Neural progenitor cell (in vitro differentiated cells): ENCODE results near the gene OTUD5. TPM values are rescaled to one million over a fixed set of nuclear protein-coding genes. Genes with fewer than 3 reads are reported as not detected.

Source experiments
- DNase-seq: peaks from one replicate; pipeline ENCODE4 v3.0.0-alpha.2; 2016; ENCODE audit warnings: low spot score
- H2AFZ ChIP-seq: fragments of 200-600 bp; sonication (generic); replicated peaks from 2 replicates; pipeline ENCODE4 v1.6.1; 2016; ENCODE audit warnings: antibody characterized with exemption
- H3F3A ChIP-seq: fragments of 200-600 bp; sonication (generic); 2 replicates; pipeline ENCODE4 v1.6.1; 2016; ENCODE audit warnings: antibody characterized with exemption, low read depth
- H3K27ac ChIP-seq: fragments of 200-600 bp; sonication (generic); 2 replicates; pipeline ENCODE4 v1.5.1; 2016; ENCODE audit warnings: mild to moderate bottlenecking
- H3K27me3 ChIP-seq: fragments of 200-600 bp; sonication (generic); 2 replicates; pipeline ENCODE4 v1.6.1; 2016; ENCODE audit warnings: mild to moderate bottlenecking, moderate library complexity
- H3K36me3 ChIP-seq: fragments of 200-600 bp; sonication (generic); 2 replicates; pipeline ENCODE4 v1.5.1; 2016
- H3K4me1 ChIP-seq: fragments of 200-600 bp; sonication (generic); 2 replicates; pipeline ENCODE4 v1.6.1; 2016; ENCODE audit warnings: mixed run types
- H3K4me2 ChIP-seq: fragments of 200-600 bp; sonication (generic); 2 replicates; pipeline ENCODE4 v1.6.1; 2016
- H3K4me3 ChIP-seq: fragments of 200-600 bp; sonication (generic); 2 replicates; pipeline ENCODE4 v1.5.1; 2016
- H3K79me2 ChIP-seq: fragments of 200-600 bp; sonication (generic); 2 replicates; pipeline ENCODE4 v1.6.1; 2016; ENCODE audit warnings: low read depth
- H3K9ac ChIP-seq: fragments of 200-600 bp; sonication (generic); 2 replicates; pipeline ENCODE4 v1.6.1; 2016
- H3K9me3 ChIP-seq: fragments of 200-600 bp; sonication (generic); 2 replicates; pipeline ENCODE4 v1.5.1; 2016; ENCODE audit warnings: low read depth
- H4K20me1 ChIP-seq: fragments of 200-600 bp; sonication (generic); 2 replicates; pipeline ENCODE4 v1.6.1; 2016; ENCODE audit warnings: low read depth
- H3K27ac Mint-ChIP-seq: 3 replicates; pipeline ENCODE4 v1.8.0; 2021; ENCODE audit warnings: mixed read lengths
- H3K27me3 Mint-ChIP-seq: 2 replicates; pipeline ENCODE4 v1.8.0; 2022; ENCODE audit warnings: low read depth, mild to moderate bottlenecking, inconsistent platforms, moderate library complexity, mixed read lengths; ENCODE audit not compliant: insufficient read depth
- H3K36me3 Mint-ChIP-seq: 3 replicates; pipeline ENCODE4 v1.8.0; 2021; ENCODE audit warnings: mixed read lengths
- H3K4me1 Mint-ChIP-seq: 3 replicates; pipeline ENCODE4 v1.8.0; 2021; ENCODE audit warnings: mixed read lengths
- H3K4me3 Mint-ChIP-seq: 3 replicates; pipeline ENCODE4 v1.8.0; 2021; ENCODE audit warnings: mild to moderate bottlenecking, moderate library complexity, mixed read lengths
- H3K9me3 Mint-ChIP-seq: 3 replicates; pipeline ENCODE4 v1.8.0; 2020; ENCODE audit warnings: mixed read lengths
- EZH2 ChIP-seq: fragments of 200-600 bp; sonication (generic); IDR thresholded peaks from 2 replicates; pipeline ENCODE4 v1.6.1; 2017; ENCODE audit warnings: antibody characterized with exemption, mild to moderate bottlenecking, moderate library complexity
- EZH2phosphoT487 ChIP-seq: fragments of 200-600 bp; sonication (generic); IDR thresholded peaks from 2 replicates; pipeline ENCODE4 v1.6.1; 2017; ENCODE audit warnings: antibody characterized with exemption
- total RNA-seq: library from RNA; depleted of rRNA; stranded (reverse); fragments of >200 nt; gene quantifications from 2 replicates; pipeline ENCODE4 v1.2.3, GENCODE V29; 2015; ENCODE audit warnings: low replicate concordance
- TF ChIP-seq, protein P1 (sequence below): fragments of 200-600 bp; sonication (generic); IDR thresholded peaks from 2 replicates; pipeline ENCODE4 v1.5.1; 2017; ENCODE audit warnings: antibody characterized with exemption, mild to moderate bottlenecking

The OTUD5 gene
- total RNA-seq, 1 donor from 2014 or later: 38.6 TPM

DNA sequence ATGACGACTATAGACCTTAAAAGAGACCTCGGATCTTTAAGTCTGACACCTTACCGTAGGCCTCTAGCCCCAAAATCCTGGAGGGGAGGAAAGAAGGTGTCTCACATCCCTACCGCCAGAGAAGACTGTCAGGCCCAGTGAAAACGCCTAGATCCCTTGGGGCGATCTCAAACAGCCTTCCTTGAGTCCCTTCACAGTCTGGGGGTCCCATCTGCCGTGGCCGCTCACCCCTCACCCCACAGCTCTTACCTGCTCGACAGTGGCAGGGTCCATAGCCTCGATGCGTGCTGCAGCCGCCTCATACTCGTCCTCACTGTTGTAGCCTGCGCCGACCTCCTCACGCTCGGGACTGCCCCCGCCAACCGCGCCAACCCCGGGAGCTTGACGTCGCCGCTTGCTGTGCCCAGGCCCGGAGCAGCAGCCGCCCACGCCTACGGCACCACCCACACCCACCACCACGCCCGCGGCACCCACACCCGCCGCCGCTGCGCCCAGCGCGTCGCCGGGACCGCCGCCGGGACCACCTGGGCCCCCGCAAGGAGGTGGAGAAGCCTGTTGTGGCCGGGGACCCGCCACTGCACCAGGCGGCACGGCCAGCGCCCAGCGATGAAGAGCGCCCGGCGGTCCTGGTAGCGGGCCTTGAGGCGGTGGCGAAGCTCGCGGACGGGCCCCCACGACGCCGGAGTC, 536 bp downstream of the OTUD5 start:
- peaks cover 6% of the 10 kb centered on the region for H3F3A ChIP-seq
- H3K27ac Mint-ChIP-seq: peak overlapping the region; percentile 81
- H3K27ac ChIP-seq: no peak overlapping the region
- peak; percentile 33 for DNase-seq
- H3K4me3 ChIP-seq: peak overlapping the region; percentile 60
- peaks cover 53% of the 10 kb centered on the region for H3K79me2 ChIP-seq
- peaks cover 26% of the 10 kb centered on the region for H4K20me1 ChIP-seq
- H3K4me3 Mint-ChIP-seq: peak overlapping the region; percentile 89
- H3K27me3 ChIP-seq: no peaks in the 10 kb centered on the region
- no peaks in the 10 kb centered on the region for H3K4me1 ChIP-seq
- peaks cover 11% of the 10 kb centered on the region for H3K27me3 Mint-ChIP-seq
- TF ChIP-seq EZH2phosphoT487: no peak
- TF ChIP-seq EZH2: no peak
- TF ChIP-seq, protein P1, sequence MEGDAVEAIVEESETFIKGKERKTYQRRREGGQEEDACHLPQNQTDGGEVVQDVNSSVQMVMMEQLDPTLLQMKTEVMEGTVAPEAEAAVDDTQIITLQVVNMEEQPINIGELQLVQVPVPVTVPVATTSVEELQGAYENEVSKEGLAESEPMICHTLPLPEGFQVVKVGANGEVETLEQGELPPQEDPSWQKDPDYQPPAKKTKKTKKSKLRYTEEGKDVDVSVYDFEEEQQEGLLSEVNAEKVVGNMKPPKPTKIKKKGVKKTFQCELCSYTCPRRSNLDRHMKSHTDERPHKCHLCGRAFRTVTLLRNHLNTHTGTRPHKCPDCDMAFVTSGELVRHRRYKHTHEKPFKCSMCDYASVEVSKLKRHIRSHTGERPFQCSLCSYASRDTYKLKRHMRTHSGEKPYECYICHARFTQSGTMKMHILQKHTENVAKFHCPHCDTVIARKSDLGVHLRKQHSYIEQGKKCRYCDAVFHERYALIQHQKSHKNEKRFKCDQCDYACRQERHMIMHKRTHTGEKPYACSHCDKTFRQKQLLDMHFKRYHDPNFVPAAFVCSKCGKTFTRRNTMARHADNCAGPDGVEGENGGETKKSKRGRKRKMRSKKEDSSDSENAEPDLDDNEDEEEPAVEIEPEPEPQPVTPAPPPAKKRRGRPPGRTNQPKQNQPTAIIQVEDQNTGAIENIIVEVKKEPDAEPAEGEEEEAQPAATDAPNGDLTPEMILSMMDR: no peak
- H3K9ac ChIP-seq: peak overlapping the region; percentile 80
- H2AFZ ChIP-seq: no peak overlapping the region
- H3K4me1 Mint-ChIP-seq: peaks cover 16% of the 10 kb centered on the region
- peaks cover 3% of the 10 kb centered on the region for H3K36me3 Mint-ChIP-seq
- no peaks in the 10 kb centered on the region for H3K9me3 ChIP-seq
- H3K4me2 ChIP-seq: peak overlapping the region; percentile 80
- H3K9me3 Mint-ChIP-seq: peaks cover 14% of the 10 kb centered on the region
- no peaks in the 10 kb centered on the region for H3K36me3 ChIP-seq

DNA sequence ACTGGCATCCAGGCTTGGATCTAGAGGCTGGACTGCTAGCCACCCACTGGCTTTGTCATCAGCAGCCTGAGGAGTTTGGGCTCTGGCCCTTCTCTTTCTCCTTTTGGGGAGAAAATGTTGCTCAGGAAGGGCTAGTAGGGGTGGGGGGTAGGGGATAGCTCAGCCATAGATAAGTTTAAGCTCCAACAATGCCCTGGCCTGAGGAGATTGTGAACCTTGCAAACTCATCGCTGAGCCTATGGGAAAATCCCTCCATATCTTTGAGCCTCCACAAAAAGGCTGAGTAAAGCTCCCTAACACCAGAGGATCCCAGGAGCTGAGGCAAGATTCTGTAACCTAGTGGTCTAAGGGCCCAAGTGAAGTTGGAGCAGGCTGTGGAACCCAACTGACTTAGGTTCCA, 8.8 kb downstream of the OTUD5 start:
- Histone ChIP-seq H2AFZ (no peak overlapping the region), H3K4me1 (no peaks in the 10 kb centered on the region), H3K9ac (no peak overlapping the region), H3K27me3 (no peaks in the 10 kb centered on the region), H3K79me2 (peaks cover 65% of the 10 kb centered on the region), H3K27ac (no peak overlapping the region), H3F3A (no peaks in the 10 kb centered on the region), H3K4me3 (no peak overlapping the region), H3K9me3 (no peaks in the 10 kb centered on the region), H3K36me3 (no peaks in the 10 kb centered on the region), H4K20me1 (peaks cover 35% of the 10 kb centered on the region), H3K4me2 (no peak overlapping the region)
- peaks cover 3% of the 10 kb centered on the region for H3K9me3 Mint-ChIP-seq
- H3K4me3 Mint-ChIP-seq: no peak overlapping the region
- no peak overlapping the region for H3K27ac Mint-ChIP-seq
- no peak for DNase-seq
- TF ChIP-seq, protein P1: no peak
- TF ChIP-seq EZH2phosphoT487 (no peak), EZH2 (no peak)
- no peaks in the 10 kb centered on the region for H3K4me1 Mint-ChIP-seq
- peaks cover 2% of the 10 kb centered on the region for H3K27me3 Mint-ChIP-seq
- peaks cover 2% of the 10 kb centered on the region for H3K36me3 Mint-ChIP-seq

DNA sequence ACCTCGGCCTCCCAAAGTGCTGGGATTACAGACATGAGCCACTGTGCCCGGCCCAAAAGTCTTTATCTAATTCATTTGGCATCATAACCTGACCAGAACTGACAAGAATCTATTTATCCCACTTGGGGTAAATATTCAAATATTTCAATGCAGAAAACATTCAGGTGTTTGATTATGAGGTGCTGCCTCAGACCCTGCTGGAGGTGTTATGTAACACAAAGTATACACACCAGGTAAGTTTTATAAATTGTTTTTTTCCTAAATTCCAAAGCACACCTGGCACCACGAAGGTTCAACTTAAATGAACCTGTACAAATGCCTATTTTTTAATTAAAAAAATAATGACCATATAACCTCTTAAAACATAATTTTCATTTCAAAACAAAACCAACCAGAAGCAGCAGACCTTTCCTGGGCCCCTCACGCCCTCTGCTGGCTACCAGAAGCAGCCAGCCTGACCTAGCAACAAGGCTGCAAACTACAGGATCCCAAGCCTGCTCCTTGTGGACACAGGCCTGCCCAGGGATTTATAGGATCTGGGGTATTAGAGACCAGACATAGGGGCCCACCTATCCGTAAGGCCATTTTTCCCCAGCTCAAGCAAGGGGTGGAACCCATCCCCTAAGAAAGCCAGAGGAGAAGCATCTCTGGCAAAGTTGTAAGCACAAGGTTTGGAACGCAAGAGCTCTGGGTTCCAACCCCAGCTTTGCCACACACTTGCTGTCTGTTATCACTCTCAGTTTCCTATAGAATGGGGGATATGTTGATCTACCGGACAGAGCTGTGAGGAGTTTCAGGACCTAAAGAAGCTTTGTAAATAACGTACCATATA, 11.7 kb downstream of the OTUD5 start:
- Histone ChIP-seq H3K4me3 (no peak overlapping the region), H3K27ac (peak overlapping the region; percentile 9), H3K79me2 (peaks cover 58% of the 10 kb centered on the region), H4K20me1 (peaks cover 19% of the 10 kb centered on the region), H3K9me3 (no peaks in the 10 kb centered on the region), H3K27me3 (no peaks in the 10 kb centered on the region), H3K4me2 (no peak overlapping the region), H2AFZ (no peak overlapping the region), H3K9ac (no peak overlapping the region), H3F3A (no peaks in the 10 kb centered on the region), H3K4me1 (no peaks in the 10 kb centered on the region), H3K36me3 (no peaks in the 10 kb centered on the region)
- H3K27me3 Mint-ChIP-seq: peaks cover 6% of the 10 kb centered on the region
- no peak overlapping the region for H3K4me3 Mint-ChIP-seq
- TF ChIP-seq, protein P1: peak; percentile 76
- no peak for TF ChIP-seq EZH2phosphoT487
- H3K36me3 Mint-ChIP-seq: peaks cover 4% of the 10 kb centered on the region
- H3K9me3 Mint-ChIP-seq: peaks cover 3% of the 10 kb centered on the region
- H3K27ac Mint-ChIP-seq: peak overlapping the region; percentile 13
- DNase-seq: peak; percentile 74
- no peaks in the 10 kb centered on the region for H3K4me1 Mint-ChIP-seq
